ENCODE data around the gene GGNBP2. TPM values are rescaled to one million over a fixed set of nuclear protein-coding genes. Genes with fewer than 3 reads are reported as not detected.

Gene GGNBP2
- total RNA-seq, 2 donors from 2014 or later: 57.3 to 69.8 TPM

- peak; percentile 72 for ATAC-seq (ENCODE audit: insufficient number of reproducible peaks, low FRiP score, low read depth)
- H3K36me3 ChIP-seq: peaks cover 7% of the 10 kb centered on the region
- no peak for TF ChIP-seq CTCF (IDR thresholded peaks at IDR 0.05)
These were observed 9.7 kb upstream of the GGNBP2 start, which contains the start of the genes MYO19 and PIGW for GRCh38 chr17:36534840-36535668. MYO19 (minus strand) TSS chr17:36534868; CDS start chr17:36532538, 2,330 bp downstream. PIGW (plus strand) TSS chr17:36534987; CDS start chr17:36537102, 2,115 bp downstream.

GRCh38 chr17:36535669-36536081, 9.0 kb upstream of the GGNBP2 start:
- Histone ChIP-seq H3K4me1 (ENCODE audit: control insufficient read depth in 1 of 2, low read depth in 2 of 2) (peaks cover 3 to 13% of the 10 kb centered on the region in 2 donors), H3K27ac (peak overlapping the region; percentile 94 to 95), H3K4me3 (peak overlapping the region; percentile 80), H3K36me3 (peaks cover 7% of the 10 kb centered on the region), H3K27me3 (replicated peaks; ENCODE audit: insufficient read depth) (no peaks in the 10 kb centered on the region), H3K9me3 (no peaks in the 10 kb centered on the region)
- ATAC-seq (ENCODE audit: insufficient number of reproducible peaks, low FRiP score, low read depth) (no peak), DNase-seq (ENCODE audit: low spot score) (no peak)
- TF ChIP-seq CTCF (IDR thresholded peaks at IDR 0.05): no peak

More at GRCh38 chr17:36534840-36535668, 9.7 kb upstream of the GGNBP2 start, which contains the start of the genes MYO19 and PIGW:
- Histone ChIP-seq H3K27ac (peak within 1 kb of the TSS; percentile 94 to 95), H3K4me1 (ENCODE audit: control insufficient read depth in 1 of 2, low read depth in 2 of 2) (peaks cover 3 to 13% of the 10 kb centered on the region in 2 donors), H3K4me3 (peak within 1 kb of the TSS; percentile 80), H3K9me3 (no peaks in the 10 kb centered on the region), H3K27me3 (replicated peaks; ENCODE audit: insufficient read depth) (no peaks in the 10 kb centered on the region)
- DNase-seq (ENCODE audit: low spot score): peak; percentile 51

GRCh38 chr17:36540696-36541095, 4.0 kb upstream of the GGNBP2 start:
- ATAC-seq (ENCODE audit: insufficient number of reproducible peaks, low FRiP score, low read depth): no peak
- peaks cover 12 to 15% of the 10 kb centered on the region in 2 donors for H3K4me1 ChIP-seq (ENCODE audit: control insufficient read depth in 1 of 2, low read depth in 2 of 2)

GRCh38 chr17:36542755-36543154, 2.0 kb upstream of the GGNBP2 start:
- DNase-seq (ENCODE audit: low spot score) (no peak), ATAC-seq (ENCODE audit: insufficient number of reproducible peaks, low FRiP score, low read depth) (no peak)
- no peaks in the 10 kb centered on the region for H3K36me3 ChIP-seq
- no peak overlapping the region for H3K27ac ChIP-seq
- H3K4me3 ChIP-seq: no peak overlapping the region
- H3K27me3 ChIP-seq (replicated peaks; ENCODE audit: insufficient read depth): no peaks in the 10 kb centered on the region
- TF ChIP-seq CTCF (IDR thresholded peaks at IDR 0.05): no peak
- H3K9me3 ChIP-seq: no peaks in the 10 kb centered on the region
- peaks cover 26 to 31% of the 10 kb centered on the region in 2 donors for H3K4me1 ChIP-seq (ENCODE audit: control insufficient read depth in 1 of 2, low read depth in 2 of 2)

More at GRCh38 chr17:36540696-36541095, 4.0 kb upstream of the GGNBP2 start:
- no peaks in the 10 kb centered on the region for H3K27me3 ChIP-seq (replicated peaks; ENCODE audit: insufficient read depth)
- no peaks in the 10 kb centered on the region for H3K9me3 ChIP-seq
- no peaks in the 10 kb centered on the region for H3K36me3 ChIP-seq
- no peak overlapping the region for H3K27ac ChIP-seq
- no peak for DNase-seq (ENCODE audit: low spot score)
- no peak overlapping the region for H3K4me3 ChIP-seq
- TF ChIP-seq CTCF (IDR thresholded peaks at IDR 0.05): no peak

GRCh38 chr17:36544044-36544306, 744 bp upstream of the GGNBP2 start:
- no peak for DNase-seq (ENCODE audit: low spot score)
- H3K27ac ChIP-seq: peak overlapping the region; percentile 99 to 100
- TF ChIP-seq CTCF (IDR thresholded peaks at IDR 0.05): no peak
- no peaks in the 10 kb centered on the region for H3K27me3 ChIP-seq (replicated peaks; ENCODE audit: insufficient read depth)
- no peak for ATAC-seq (ENCODE audit: insufficient number of reproducible peaks, low FRiP score, low read depth)
- H3K9me3 ChIP-seq: no peaks in the 10 kb centered on the region
- peak overlapping the region; percentile 100 for H3K4me3 ChIP-seq
- H3K36me3 ChIP-seq: no peaks in the 10 kb centered on the region
- H3K4me1 ChIP-seq (ENCODE audit: control insufficient read depth in 1 of 2, low read depth in 2 of 2): peaks cover 32 to 42% of the 10 kb centered on the region in 2 donors

Measured in thoracic aorta (tissue), 2 donors.